VCaP (cell line): ENCODE results near the gene HBQ1.

Experiments used
- H3K27ac ChIP-seq: fragments of 450-650 bp; 2 replicates; pipeline ENCODE4 v1.5.1; 2017
- TF ChIP-seq, protein P1 (sequence below): fragments of 450-650 bp; conservative IDR thresholded peaks from 2 replicates; pipeline ENCODE4 v1.5.1; 2017; ENCODE audit warnings: mild to moderate bottlenecking, moderate library complexity

Gene HBQ1

DNA sequence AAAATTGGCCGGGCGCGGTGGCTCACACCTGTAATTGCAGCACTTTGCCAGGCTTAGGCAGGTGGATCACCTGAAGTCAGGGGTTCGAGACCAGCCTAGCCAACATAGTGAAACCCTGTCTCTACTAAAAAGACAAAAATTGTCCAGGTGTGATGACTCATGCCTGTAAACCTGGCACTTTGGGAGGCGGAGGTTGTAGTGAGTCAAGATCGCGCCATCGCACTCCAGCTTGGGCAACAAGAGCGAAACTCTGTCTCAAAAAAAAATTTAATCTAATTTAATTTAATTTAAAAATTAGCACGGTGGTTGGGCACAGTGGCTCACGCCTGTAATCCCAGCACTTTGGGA lies 1.6 kb upstream of the HBQ1 start:
- no peak overlapping the region for H3K27ac ChIP-seq
- TF ChIP-seq, protein P1, sequence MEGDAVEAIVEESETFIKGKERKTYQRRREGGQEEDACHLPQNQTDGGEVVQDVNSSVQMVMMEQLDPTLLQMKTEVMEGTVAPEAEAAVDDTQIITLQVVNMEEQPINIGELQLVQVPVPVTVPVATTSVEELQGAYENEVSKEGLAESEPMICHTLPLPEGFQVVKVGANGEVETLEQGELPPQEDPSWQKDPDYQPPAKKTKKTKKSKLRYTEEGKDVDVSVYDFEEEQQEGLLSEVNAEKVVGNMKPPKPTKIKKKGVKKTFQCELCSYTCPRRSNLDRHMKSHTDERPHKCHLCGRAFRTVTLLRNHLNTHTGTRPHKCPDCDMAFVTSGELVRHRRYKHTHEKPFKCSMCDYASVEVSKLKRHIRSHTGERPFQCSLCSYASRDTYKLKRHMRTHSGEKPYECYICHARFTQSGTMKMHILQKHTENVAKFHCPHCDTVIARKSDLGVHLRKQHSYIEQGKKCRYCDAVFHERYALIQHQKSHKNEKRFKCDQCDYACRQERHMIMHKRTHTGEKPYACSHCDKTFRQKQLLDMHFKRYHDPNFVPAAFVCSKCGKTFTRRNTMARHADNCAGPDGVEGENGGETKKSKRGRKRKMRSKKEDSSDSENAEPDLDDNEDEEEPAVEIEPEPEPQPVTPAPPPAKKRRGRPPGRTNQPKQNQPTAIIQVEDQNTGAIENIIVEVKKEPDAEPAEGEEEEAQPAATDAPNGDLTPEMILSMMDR = no peak

DNA sequence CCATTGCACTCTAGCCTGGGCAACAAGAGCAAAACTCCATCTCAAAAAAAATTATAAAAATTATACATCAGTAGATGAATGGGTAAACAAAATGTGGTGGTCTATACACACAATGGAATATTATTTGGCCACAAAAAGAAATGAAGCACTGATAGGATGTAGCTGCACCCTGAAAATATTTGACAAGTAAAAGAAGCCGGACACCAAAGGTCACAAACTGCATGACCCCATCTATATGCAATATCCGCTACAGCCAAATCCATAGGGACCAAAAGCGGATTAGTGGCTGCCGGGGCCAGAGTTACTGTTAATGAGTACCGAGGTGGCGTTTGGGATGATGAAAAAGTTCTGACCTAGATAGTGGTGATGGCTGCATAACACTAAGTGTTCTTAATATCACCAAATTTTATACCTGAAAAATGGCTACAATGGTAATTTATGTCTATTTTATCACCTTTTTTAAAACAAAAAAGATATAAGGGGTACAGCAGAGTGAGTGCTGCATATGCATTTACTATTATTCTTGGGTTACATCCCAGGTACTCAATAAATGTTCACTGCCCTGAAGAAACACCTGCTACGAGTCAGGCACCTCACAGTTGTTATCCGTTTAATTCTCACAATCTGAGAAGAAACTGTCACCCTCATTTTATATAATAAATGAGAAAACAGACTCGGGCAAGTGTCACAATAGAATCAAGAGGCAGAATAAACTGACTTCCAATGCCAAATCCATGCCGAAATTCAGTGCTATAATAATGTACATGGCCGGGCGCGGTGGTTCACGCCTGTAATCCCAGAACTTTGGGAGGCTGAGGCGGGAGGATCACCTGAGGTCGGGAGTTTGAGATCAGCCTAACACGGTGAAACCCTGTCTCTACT lies 807 bp upstream of the HBQ1 start:
- TF ChIP-seq, protein P1 = no peak
- peak overlapping the region; percentile 79; the same call in 1 of the 2 replicates for H3K27ac ChIP-seq

DNA sequence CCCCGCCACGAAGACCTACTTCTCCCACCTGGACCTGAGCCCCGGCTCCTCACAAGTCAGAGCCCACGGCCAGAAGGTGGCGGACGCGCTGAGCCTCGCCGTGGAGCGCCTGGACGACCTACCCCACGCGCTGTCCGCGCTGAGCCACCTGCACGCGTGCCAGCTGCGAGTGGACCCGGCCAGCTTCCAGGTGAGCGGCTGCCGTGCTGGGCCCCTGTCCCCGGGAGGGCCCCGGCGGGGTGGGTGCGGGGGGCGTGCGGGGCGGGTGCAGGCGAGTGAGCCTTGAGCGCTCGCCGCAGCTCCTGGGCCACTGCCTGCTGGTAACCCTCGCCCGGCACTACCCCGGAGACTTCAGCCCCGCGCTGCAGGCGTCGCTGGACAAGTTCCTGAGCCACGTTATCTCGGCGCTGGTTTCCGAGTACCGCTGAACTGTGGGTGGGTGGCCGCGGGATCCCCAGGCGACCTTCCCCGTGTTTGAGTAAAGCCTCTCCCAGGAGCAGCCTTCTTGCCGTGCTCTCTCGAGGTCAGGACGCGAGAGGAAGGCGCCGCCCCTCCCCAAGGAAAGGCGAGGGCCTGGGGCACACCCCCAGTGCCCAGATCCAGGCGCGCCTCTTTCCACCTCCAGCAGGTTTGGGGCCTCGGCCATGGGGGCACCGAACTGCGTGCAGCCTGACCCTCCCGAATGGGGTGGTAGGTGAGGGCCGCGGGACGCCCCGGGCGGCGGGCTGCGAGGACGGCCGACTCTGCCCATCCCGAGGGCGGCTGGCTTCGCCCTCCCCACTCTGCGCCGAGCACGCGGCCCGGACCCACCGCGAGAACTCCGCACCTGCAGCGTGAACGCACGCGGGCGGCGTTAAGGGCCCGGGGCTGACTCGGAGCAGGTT lies 664 bp downstream of the HBQ1 start:
- H3K27ac ChIP-seq = peak overlapping the region; percentile 79
- TF ChIP-seq, protein P1 = no peak

DNA sequence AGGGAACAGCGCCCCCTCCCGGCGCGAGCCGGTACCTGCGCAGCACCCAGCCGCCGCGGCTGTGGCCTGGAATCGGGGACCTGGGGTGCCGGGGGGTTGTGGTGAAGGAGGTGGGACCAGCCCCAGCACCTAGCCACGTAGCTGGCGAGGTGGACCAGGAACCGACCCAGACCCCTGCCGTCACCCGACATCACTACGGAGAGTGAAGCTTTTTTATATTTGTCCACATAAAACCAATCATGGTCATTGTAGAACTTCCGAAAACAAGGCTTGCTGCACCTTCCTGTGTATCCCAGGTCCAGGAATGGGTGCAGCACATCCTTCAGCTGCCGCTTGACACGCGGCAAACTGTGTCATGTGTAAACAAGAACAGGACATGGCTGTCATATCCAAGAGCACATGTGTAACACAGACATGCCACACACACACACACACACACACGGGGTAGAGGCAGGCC lies 1.3 kb downstream of the HBQ1 start:
- TF ChIP-seq, protein P1 = peak; percentile 90
- peak overlapping the region; percentile 79 for H3K27ac ChIP-seq

DNA sequence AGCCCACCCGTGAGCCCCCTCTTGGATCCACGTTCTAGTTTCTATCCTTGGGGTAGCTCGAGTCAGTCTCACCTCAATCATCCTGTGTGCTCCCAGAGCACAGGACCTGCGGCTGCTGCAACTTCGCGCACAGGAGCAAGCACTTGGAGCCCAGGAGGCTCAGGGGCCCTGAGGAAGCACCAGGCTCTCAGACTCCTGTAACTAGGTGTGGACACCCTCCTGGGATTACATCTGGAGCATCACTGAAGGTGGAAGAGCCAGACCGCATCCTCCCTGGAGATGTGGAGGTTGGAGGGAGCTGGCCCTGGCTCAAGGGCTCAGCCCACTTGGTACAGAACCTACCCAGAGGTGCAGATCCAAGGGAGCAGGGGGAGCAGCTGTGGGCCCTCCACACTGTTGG lies 2.7 kb downstream of the HBQ1 start:
- H3K27ac ChIP-seq = no peak overlapping the region
- TF ChIP-seq, protein P1 = no peak

DNA sequence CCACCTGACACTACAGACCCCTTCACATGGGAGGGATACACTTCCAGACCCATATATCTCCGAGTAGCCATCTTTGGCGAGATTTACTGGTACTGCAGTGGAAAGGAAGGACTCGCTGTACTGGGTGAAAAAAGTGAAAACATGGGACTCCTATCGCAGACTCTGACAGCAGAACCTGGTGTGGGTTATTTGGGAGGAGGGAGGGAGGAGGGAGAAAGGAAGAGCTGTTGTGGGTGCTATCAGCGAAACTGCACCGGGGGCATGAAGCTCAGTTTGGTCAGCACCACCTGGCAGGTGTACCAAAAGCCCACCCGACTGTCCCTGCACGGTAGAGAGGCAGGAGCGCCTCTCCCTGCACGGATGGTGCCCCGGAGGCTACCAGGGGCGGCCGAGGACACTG lies 5.0 kb downstream of the HBQ1 start:
- TF ChIP-seq, protein P1 = no peak
- no peak overlapping the region for H3K27ac ChIP-seq

DNA sequence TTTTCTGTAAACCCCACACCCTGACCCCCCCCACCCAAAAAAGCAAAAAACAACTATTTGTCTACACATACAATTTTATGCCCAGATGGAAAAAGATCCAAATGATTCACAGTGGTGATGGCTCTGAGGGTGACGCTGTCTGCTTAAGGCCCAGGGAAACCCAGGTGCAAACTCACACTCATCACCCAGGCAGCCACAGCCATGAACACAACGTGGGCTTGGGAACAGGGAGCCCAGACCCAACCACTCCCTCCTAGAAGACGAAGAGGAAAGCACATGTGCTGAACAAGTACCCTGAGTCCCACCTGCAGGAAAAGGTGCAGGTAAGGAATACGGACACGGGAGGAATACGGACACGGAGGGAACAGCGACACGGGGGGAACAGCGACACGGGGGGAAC lies 5.4 kb downstream of the HBQ1 start:
- TF ChIP-seq, protein P1 = no peak
- H3K27ac ChIP-seq = no peak overlapping the region
